ENCODE measurements around the gene UQCR11. TPM values are rescaled to one million over a fixed set of nuclear protein-coding genes. Genes with fewer than 3 reads are reported as not detected.

UQCR11 gene
- total RNA-seq, 2 donors from 2014 or later, result 12.2 to 52.4 TPM

DNA sequence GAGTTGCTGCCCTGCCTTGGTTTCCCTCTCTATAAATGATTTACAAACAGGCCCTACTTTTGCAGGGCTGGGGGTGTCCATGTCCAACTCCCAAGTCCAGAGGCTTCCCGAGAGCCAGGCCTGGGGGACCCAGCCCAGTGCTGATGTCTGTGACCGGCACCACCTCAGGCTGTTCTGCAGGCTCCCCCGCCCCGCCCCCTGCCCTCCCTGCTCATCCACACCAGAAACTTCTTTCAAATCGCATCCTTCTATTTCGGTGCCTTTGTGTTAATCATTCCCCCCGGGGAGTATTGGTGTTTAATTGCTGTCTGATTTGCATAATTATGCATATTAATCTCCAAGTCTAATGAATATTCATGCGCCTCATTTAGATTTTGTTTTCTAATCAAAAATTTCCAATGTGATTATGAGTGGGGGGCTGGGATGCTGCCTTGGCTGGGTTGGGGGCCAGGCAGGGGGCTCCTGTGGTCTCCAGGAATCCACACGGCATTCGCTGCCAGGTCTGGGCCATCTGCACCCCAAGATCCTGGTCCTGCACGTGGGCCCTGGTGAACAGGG, 28.1 kb upstream of the UQCR11 start:
- Histone ChIP-seq H3K4me3 (no peak overlapping the region), H3K27ac (no peak overlapping the region), H3K36me3 (replicated peaks in 1 of 2; ENCODE audit: insufficient read depth in 1 of 2, low read depth in 2 of 2) (peaks cover 0 to 3% of the 10 kb centered on the region in 2 donors), H3K4me1 (no peaks in the 10 kb centered on the region), H3K27me3 (no peaks in the 10 kb centered on the region), H3K9me3 (no peaks in the 10 kb centered on the region)
- 89 to 92% methylated on average over 10 to 11 of the region's 11 CpGs for WGBS, 2 donors
- intact Hi-C loops (cut with DNase I), result no loop called here
- TF ChIP-seq, protein P1, sequence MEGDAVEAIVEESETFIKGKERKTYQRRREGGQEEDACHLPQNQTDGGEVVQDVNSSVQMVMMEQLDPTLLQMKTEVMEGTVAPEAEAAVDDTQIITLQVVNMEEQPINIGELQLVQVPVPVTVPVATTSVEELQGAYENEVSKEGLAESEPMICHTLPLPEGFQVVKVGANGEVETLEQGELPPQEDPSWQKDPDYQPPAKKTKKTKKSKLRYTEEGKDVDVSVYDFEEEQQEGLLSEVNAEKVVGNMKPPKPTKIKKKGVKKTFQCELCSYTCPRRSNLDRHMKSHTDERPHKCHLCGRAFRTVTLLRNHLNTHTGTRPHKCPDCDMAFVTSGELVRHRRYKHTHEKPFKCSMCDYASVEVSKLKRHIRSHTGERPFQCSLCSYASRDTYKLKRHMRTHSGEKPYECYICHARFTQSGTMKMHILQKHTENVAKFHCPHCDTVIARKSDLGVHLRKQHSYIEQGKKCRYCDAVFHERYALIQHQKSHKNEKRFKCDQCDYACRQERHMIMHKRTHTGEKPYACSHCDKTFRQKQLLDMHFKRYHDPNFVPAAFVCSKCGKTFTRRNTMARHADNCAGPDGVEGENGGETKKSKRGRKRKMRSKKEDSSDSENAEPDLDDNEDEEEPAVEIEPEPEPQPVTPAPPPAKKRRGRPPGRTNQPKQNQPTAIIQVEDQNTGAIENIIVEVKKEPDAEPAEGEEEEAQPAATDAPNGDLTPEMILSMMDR (IDR thresholded peaks at IDR 0.05), result no peak
- no peak for TF ChIP-seq POLR2A (IDR thresholded peaks at IDR 0.05)
- ATAC-seq, result no peak
- DNase-seq, result no peak

DNA sequence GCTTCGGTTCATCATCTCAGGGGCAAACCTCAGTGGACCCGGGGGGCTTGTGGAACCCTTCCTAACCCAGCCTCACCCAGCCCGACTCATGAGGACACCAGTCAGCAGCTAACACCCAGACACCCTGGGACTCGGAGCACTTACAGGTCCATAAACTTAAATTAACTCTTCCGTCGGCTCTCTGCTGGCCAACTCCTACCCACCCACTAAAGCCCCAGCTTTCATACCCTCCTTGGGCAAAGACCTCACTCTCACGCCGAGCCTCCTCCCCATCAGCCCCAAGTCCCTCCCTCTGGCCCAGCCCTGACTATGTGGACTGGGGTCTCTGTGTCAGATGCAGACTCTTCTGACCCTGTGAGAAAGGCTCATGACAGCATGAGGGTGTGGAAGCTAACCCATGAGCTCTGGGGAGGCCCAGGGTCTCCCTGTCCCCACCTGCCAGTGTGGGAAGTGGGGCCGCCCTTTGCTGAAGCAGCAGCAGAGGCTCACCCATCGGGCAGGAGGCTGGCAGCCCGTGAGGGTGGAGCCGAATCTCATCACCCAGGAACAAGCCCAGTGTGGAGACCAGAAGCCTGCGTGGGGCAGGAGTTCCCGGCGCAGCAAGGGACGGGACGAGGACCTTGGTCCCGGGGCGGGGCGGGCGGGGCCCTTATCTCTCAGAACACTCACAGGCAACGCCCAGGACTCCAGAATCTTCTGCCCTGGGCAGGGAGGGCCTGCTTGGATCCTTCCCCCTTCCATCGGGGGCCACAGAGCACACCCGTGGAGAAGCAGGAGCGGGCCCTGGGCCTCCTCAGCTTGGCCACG, 27.4 kb upstream of the UQCR11 start:
- Histone ChIP-seq H3K27ac (no peak overlapping the region), H3K27me3 (no peaks in the 10 kb centered on the region), H3K4me1 (no peaks in the 10 kb centered on the region), H3K9me3 (no peaks in the 10 kb centered on the region), H3K36me3 (replicated peaks in 1 of 2; ENCODE audit: insufficient read depth in 1 of 2, low read depth in 2 of 2) (peaks cover 0 to 3% of the 10 kb centered on the region in 2 donors), H3K4me3 (no peak overlapping the region)
- intact Hi-C loops (cut with DNase I), result no loop called here
- no peak for DNase-seq
- no peak for ATAC-seq
- WGBS, 2 donors, result 92 to 100% methylated on average over 5 to 23 of the region's 26 CpGs
- TF ChIP-seq, protein P1 (IDR thresholded peaks at IDR 0.05), result no peak
- TF ChIP-seq POLR2A (IDR thresholded peaks at IDR 0.05), result no peak

DNA sequence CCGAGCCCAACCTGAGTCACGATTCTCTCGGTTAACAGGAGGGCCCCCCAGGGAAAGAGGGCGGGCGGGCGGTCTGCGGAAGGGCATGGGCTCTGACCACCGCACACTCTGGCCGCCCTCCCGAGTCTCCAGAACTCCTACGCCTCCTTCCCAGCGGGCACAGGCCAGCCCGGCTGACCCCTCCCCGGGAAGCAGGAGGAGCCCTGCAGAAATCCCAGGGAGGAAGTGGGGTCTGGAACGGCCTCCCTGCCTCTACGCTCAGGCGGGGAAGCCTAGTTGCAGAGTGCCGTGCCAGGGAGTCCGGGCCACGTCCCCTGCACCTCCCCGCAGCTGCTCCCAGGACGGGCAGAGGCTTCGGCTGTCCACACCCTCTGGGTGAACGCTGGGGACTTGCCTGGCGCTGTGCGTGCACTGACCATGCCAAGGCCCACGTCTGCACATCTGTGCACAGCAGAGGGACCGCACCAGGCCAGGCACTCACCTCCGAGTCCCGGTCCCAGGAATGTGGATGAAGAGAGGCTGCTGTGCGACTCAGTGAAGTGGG, 26.4 kb upstream of the UQCR11 start:
- intact Hi-C loops (cut with DNase I), result no loop called here
- peaks cover 0 to 3% of the 10 kb centered on the region in 2 donors for H3K36me3 ChIP-seq (replicated peaks in 1 of 2; ENCODE audit: insufficient read depth in 1 of 2, low read depth in 2 of 2)
- H3K27ac ChIP-seq, result no peak overlapping the region
- ATAC-seq, result no peak
- H3K4me3 ChIP-seq, result no peak overlapping the region
- 95 to 100% methylated on average over 4 to 23 of the region's 31 CpGs for WGBS, 2 donors
- DNase-seq, result no peak
- TF ChIP-seq, protein P1 (IDR thresholded peaks at IDR 0.05), result no peak
- no peak for TF ChIP-seq POLR2A (IDR thresholded peaks at IDR 0.05)
- H3K9me3 ChIP-seq, result no peaks in the 10 kb centered on the region
- H3K27me3 ChIP-seq, result no peaks in the 10 kb centered on the region
- no peaks in the 10 kb centered on the region for H3K4me1 ChIP-seq

DNA sequence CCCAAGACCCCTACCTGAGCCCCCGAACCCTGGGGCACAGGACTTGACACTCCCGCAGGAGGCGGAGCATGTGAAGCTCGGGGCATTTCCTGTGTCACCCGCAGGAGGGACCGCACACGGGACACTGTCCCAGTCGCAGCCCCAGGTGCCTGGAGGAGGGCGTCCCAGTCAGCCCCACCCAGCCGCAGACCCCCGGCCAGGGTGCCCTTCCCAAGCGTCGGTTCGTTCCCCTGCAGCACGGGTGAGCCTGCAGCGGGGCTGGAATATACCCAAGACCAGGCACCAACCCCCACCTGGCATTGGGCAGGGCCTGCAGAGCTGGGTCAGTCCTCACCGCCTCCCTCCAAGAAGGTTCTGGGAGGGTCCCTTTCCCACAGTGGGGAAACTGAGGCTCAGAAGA, 25.5 kb upstream of the UQCR11 start:
- intact Hi-C loops (cut with DNase I), result no loop called here
- DNase-seq (no peak), ATAC-seq (no peak)
- no peak overlapping the region for H3K4me3 ChIP-seq
- H3K36me3 ChIP-seq (replicated peaks in 1 of 2; ENCODE audit: insufficient read depth in 1 of 2, low read depth in 2 of 2), result peaks cover 0 to 3% of the 10 kb centered on the region in 2 donors
- H3K27ac ChIP-seq, result no peak overlapping the region
- WGBS, 2 donors, result 83 to 94% methylated on average over 1 to 17 of the region's 17 CpGs
- H3K27me3 ChIP-seq, result no peaks in the 10 kb centered on the region
- TF ChIP-seq, protein P1 (IDR thresholded peaks at IDR 0.05), result no peak
- no peak for TF ChIP-seq POLR2A (IDR thresholded peaks at IDR 0.05)
- H3K4me1 ChIP-seq, result no peaks in the 10 kb centered on the region
- H3K9me3 ChIP-seq, result no peaks in the 10 kb centered on the region

Data from body of pancreas (tissue), 4 donors.